ENCODE data around the gene KNSTRN.

KNSTRN gene

DNA sequence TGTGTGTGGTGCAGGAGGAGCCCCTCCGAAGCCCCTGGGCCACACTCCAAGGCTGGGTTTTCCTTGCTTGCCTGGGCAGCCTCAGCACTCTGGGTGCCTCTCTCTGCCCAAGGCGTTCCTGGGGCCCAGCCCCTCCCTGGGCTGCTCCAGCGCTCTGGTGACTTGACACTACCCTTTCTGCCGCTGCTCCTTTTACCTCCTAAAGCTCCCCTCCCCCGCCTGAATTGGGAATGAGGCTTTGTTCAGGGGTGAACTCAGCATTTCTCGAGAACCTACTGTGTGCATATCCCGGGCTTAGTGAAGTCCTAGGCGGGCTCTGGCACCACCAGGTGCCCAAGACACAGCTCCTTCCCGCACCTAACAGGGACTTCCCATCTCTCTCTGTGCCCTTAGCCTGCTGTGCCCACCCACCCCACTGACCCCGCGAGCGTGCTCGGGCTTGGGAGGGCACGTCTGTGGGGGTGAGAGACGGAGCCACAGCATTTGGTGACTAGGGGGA is 57.0 kb downstream of the KNSTRN start:
- H3F3A ChIP-seq (ENCODE audit: insufficient read depth, low read length): peaks cover 16% of the 10 kb centered on the region
- peaks cover 33% of the 10 kb centered on the region for H3K27me3 ChIP-seq (replicated peaks; ENCODE audit: insufficient read depth, low read length)
- no peaks in the 10 kb centered on the region for H3K4me1 ChIP-seq (ENCODE audit: low read length)
- peak overlapping the region; percentile 70 for H3K4me3 ChIP-seq (ENCODE audit: low read length)
- no peaks in the 10 kb centered on the region for H3K36me3 ChIP-seq (replicated peaks; ENCODE audit: insufficient read depth, low read length)
- peak overlapping the region; percentile 53 for H2AFZ ChIP-seq (ENCODE audit: low read length)
- 0 out of 2 replicates have a peak, but pooled peaks cover 5% of the 10 kb centered on the region for H4K20me1 ChIP-seq (ENCODE audit: insufficient read depth, low read length)
- peak overlapping the region; percentile 97 for H3K4me2 ChIP-seq (ENCODE audit: low read depth, low read length)
- no peaks in the 10 kb centered on the region for H3K9me3 ChIP-seq (replicated peaks; ENCODE audit: insufficient read depth, low read length)
- H3K27ac ChIP-seq (ENCODE audit: low read length): no peak overlapping the region
- DNase-seq: no peak
- peaks cover 29% of the 10 kb centered on the region for H3K79me2 ChIP-seq (ENCODE audit: low read length)
- no peaks in the 10 kb centered on the region for H3K9me2 ChIP-seq (replicated peaks; ENCODE audit: insufficient read depth, low read length)
- H3K9ac ChIP-seq (ENCODE audit: low read length): no peak overlapping the region; the same call in 1 of the 2 replicates
- TF ChIP-seq, protein P1, sequence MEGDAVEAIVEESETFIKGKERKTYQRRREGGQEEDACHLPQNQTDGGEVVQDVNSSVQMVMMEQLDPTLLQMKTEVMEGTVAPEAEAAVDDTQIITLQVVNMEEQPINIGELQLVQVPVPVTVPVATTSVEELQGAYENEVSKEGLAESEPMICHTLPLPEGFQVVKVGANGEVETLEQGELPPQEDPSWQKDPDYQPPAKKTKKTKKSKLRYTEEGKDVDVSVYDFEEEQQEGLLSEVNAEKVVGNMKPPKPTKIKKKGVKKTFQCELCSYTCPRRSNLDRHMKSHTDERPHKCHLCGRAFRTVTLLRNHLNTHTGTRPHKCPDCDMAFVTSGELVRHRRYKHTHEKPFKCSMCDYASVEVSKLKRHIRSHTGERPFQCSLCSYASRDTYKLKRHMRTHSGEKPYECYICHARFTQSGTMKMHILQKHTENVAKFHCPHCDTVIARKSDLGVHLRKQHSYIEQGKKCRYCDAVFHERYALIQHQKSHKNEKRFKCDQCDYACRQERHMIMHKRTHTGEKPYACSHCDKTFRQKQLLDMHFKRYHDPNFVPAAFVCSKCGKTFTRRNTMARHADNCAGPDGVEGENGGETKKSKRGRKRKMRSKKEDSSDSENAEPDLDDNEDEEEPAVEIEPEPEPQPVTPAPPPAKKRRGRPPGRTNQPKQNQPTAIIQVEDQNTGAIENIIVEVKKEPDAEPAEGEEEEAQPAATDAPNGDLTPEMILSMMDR (IDR thresholded peaks at IDR 0.05; ENCODE audit: low read length): no peak
- TF ChIP-seq EZH2phosphoT487 (IDR thresholded peaks at IDR 0.05; ENCODE audit: low read length) (no peak), EZH2 (optimal IDR thresholded peaks at IDR 0.05; ENCODE audit: low read depth, low read length) (no peak)

DNA sequence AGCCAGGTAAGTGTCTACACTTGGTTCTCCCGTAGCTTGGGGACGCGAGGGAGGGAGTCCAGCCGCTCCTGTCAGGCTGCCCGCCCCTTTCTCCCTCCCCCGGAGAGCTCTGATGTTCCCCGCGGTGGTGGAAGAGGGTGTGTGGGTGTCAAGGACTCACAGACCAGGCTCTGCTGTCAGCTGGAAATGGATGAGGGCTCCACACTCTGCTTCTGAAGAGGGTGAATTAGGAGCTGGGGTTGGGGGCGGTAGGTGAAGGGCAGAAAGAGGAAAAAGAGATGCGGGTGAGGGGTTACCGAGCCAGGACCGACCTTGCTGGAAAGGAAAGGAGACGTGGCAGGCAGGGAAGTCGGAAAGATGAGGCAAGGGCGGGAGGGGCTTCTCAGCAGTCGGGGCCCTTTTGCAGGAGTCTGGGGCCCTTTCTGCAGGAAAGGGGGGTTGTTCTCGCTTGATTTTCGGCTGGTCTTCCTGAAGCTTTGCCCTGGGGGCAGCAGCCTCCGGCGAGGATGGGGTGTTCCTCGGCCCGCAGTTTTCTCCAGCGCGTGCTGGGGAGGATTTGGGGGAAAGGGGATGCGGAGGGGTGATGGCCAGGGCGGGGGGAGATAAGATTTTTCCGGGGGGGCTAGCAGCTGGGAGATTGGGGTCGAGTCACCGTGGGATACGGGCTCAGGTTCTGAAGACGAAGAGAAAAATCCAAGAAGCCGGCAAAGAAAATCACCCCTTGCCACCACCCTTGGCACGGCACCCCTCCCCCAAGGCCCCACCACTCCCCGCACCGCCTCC is 57.6 kb downstream of the KNSTRN start:
- Histone ChIP-seq H3K27ac (ENCODE audit: low read length) (no peak overlapping the region), H3K36me3 (replicated peaks; ENCODE audit: insufficient read depth, low read length) (no peaks in the 10 kb centered on the region), H3K4me1 (ENCODE audit: low read length) (no peaks in the 10 kb centered on the region), H3K79me2 (ENCODE audit: low read length) (peaks cover 35% of the 10 kb centered on the region), H2AFZ (ENCODE audit: low read length) (peak overlapping the region; percentile 53), H4K20me1 (ENCODE audit: insufficient read depth, low read length) (0 out of 2 replicates have a peak, but pooled peaks cover 5% of the 10 kb centered on the region), H3F3A (ENCODE audit: insufficient read depth, low read length) (peaks cover 16% of the 10 kb centered on the region), H3K9ac (ENCODE audit: low read length) (peak overlapping the region; percentile 40; the same call in 1 of the 2 replicates), H3K4me2 (ENCODE audit: low read depth, low read length) (peak overlapping the region; percentile 97), H3K27me3 (replicated peaks; ENCODE audit: insufficient read depth, low read length) (peaks cover 33% of the 10 kb centered on the region), H3K9me3 (replicated peaks; ENCODE audit: insufficient read depth, low read length) (no peaks in the 10 kb centered on the region), H3K4me3 (ENCODE audit: low read length) (peak overlapping the region; percentile 70), H3K9me2 (replicated peaks; ENCODE audit: insufficient read depth, low read length) (no peaks in the 10 kb centered on the region)
- peak; percentile 24 for DNase-seq
- TF ChIP-seq EZH2 (optimal IDR thresholded peaks at IDR 0.05; ENCODE audit: low read depth, low read length) (no peak), EZH2phosphoT487 (IDR thresholded peaks at IDR 0.05; ENCODE audit: low read length) (no peak)
- TF ChIP-seq, protein P1 (IDR thresholded peaks at IDR 0.05; ENCODE audit: low read length): no peak

DNA sequence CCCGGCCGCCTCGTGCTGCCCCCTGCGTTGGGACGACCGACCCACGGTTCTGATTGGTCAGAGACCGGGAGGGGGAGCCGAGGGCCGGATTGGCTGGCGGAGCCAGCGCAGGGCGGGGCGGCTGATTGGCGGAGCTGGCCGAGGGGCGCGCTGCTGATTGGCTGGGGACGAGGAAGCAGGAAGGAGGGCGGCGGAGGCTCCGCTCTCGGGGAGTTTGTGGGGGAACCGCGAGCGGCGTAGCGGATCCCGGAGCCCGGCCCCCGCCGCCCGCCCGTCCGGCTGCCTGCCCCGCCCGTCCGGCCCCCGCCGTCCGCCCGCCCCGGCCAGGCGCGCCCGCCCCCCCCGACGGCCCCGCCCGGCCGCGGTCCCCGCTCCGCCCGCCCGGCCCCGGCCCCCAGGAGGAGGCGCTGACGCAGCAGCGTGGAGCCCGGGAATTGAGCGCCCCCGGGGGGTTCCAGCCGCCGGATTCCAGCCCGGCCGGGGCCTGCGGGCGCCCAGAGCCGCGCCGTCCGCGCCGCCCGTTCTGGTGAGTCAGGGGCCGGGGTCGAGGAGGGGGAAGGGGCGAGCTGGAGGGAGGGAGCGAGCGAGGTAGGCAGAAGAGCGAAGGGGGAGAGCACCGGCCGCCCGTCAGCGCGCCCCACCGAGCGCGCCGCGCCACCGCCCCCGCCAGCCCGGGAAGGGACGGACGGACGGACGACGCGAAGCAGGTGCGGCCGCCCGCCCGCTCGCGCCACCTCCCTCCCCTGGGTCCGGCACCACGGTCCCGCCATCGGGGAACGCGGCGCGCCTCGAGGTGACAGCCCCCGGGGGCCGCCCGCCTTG is 58.4 kb downstream of the KNSTRN start, which contains the start of gene BAHD1:
TSS of gene BAHD1 (plus strand) at position 211 of the 822 bp plus-strand sequence. CDS start 17,512 bp downstream, outside the sequence.
- Histone ChIP-seq H3K27ac (ENCODE audit: low read length) (no peak within 1 kb of the TSS), H3K9ac (ENCODE audit: low read length) (peak within 1 kb of the TSS; percentile 56), H3K4me2 (ENCODE audit: low read depth, low read length) (peak within 1 kb of the TSS; percentile 97), H3K79me2 (ENCODE audit: low read length) (peaks cover 43% of the 10 kb centered on the region), H3K27me3 (replicated peaks; ENCODE audit: insufficient read depth, low read length) (peaks cover 33% of the 10 kb centered on the region), H3F3A (ENCODE audit: insufficient read depth, low read length) (peaks cover 16% of the 10 kb centered on the region), H4K20me1 (ENCODE audit: insufficient read depth, low read length) (0 out of 2 replicates have a peak, but pooled peaks cover 5% of the 10 kb centered on the region), H3K9me2 (replicated peaks; ENCODE audit: insufficient read depth, low read length) (no peaks in the 10 kb centered on the region), H3K9me3 (replicated peaks; ENCODE audit: insufficient read depth, low read length) (no peaks in the 10 kb centered on the region), H3K4me1 (ENCODE audit: low read length) (no peaks in the 10 kb centered on the region), H2AFZ (ENCODE audit: low read length) (peak within 1 kb of the TSS; percentile 71), H3K36me3 (replicated peaks; ENCODE audit: insufficient read depth, low read length) (no peaks in the 10 kb centered on the region), H3K4me3 (ENCODE audit: low read length) (peak within 1 kb of the TSS; percentile 77)
- peak; percentile 93 for DNase-seq
- TF ChIP-seq, protein P1 (IDR thresholded peaks at IDR 0.05; ENCODE audit: low read length): no peak
- TF ChIP-seq EZH2 (optimal IDR thresholded peaks at IDR 0.05; ENCODE audit: low read depth, low read length) (no peak), EZH2phosphoT487 (IDR thresholded peaks at IDR 0.05; ENCODE audit: low read length) (no peak)

Measured in MM.1S (cell line).